Endothelial cell of umbilical vein (primary cell): ENCODE results near the gene KHDRBS1. TPM values are rescaled to one million over a fixed set of nuclear protein-coding genes. Genes with fewer than 3 reads are reported as not detected.

ENCODE experiments used
- BruUV-seq: library from RNA; stranded (reverse); fragments of 400-500 nt; replicated peaks from 2 replicates; lab custom pipeline; 2021; lab: Mats Ljungman, UMichigan
- CTCF ChIA-PET: fragments of 300-600, 350-600 bp; sonication (Branson Sonifier 250); formaldehyde crosslinking; loops from one replicate; lab custom pipeline; 2021; ENCODE audit warnings: antibody characterized with exemption, inconsistent platforms; lab: Charles Lee
- POLR2A ChIA-PET: fragments of 300-600, 350-600 bp; sonication (Branson Sonifier 250); formaldehyde crosslinking; loops from one replicate; lab custom pipeline; 2021; ENCODE audit warnings: antibody characterized with exemption, inconsistent platforms; lab: Charles Lee
- DNase-seq: peaks from one replicate; pipeline ENCODE4 v3.0.0-alpha.2; 2011; ENCODE audit warnings: low read depth, low spot score
- FAIRE-seq: peaks from 2 replicates; lab custom pipeline; 2011; peaks lifted over from hg19 to GRCh38; lab: Jason Lieb, UNC
- H2AFZ ChIP-seq: 2 replicates; pipeline ENCODE4 v1.6.0; 2012; ENCODE audit warnings: low read depth, low read length, control low read depth, inconsistent platforms
- H3K27ac ChIP-seq: 2 replicates; pipeline ENCODE4 v1.5.1; 2011; ENCODE audit warnings: low read depth, mild to moderate bottlenecking, control low read depth, low read length, moderate library complexity; ENCODE audit not compliant: insufficient read depth
- H3K27me3 ChIP-seq, 2 experiments: 2 replicates each; pipeline versions ENCODE4 v1.6.0 to v1.6.1; 2011; ENCODE audit warnings: low read length in 2 of 2, mixed read lengths in 1 of 2; ENCODE audit not compliant: control insufficient read depth in 2 of 2, insufficient read depth in 2 of 2
- H3K36me3 ChIP-seq, 2 experiments: 2 replicates in 1 of 2; 3 replicates in 1 of 2; pipeline ENCODE4 v1.5.1; 2011; ENCODE audit warnings: low read length in 2 of 2, mild to moderate bottlenecking in 1 of 2, moderate library complexity in 1 of 2; ENCODE audit not compliant: control insufficient read depth in 2 of 2, insufficient read depth in 2 of 2; ENCODE audit errors: extremely low read depth in 1 of 2
- H3K4me1 ChIP-seq: 3 replicates; pipeline ENCODE4 v1.5.1; 2011; ENCODE audit warnings: mild to moderate bottlenecking, low read length; ENCODE audit not compliant: control insufficient read depth, insufficient read depth; ENCODE audit errors: extremely low read depth
- H3K4me2 ChIP-seq: 2 replicates; pipeline ENCODE4 v1.6.1; 2011; ENCODE audit warnings: low read length, control low read depth, mixed read lengths; ENCODE audit not compliant: insufficient read depth
- H3K4me3 ChIP-seq, 3 experiments: fragments of 200-600 bp in 1 of 3; sonication (generic), shearing (Covaris generic) in 1 of 3; replicated peaks in 1 of 3; 2 replicates each; pipeline ENCODE4 v1.5.1; 2011 to 2016; ENCODE audit warnings: control low read depth in 3 of 3, low read length in 3 of 3, mild to moderate bottlenecking in 2 of 3, inconsistent platforms in 1 of 3, low read depth in 1 of 3, moderate library complexity in 1 of 3; ENCODE audit not compliant: insufficient read depth in 1 of 3
- H3K79me2 ChIP-seq: 2 replicates; pipeline ENCODE4 v1.6.0; 2012; ENCODE audit warnings: low read length, inconsistent platforms; ENCODE audit not compliant: control insufficient read depth, insufficient read depth
- H3K9ac ChIP-seq: replicated peaks from 2 replicates; pipeline ENCODE3; 2011; ENCODE audit warnings: low read length, control low read depth; ENCODE audit not compliant: insufficient read depth; ENCODE audit errors: extremely low read depth
- H3K9me1 ChIP-seq: replicated peaks from 3 replicates; pipeline ENCODE4 v1.6.0; 2011; ENCODE audit warnings: mild to moderate bottlenecking, low read length; ENCODE audit not compliant: control insufficient read depth, insufficient read depth; ENCODE audit errors: extremely low read depth
- H3K9me3 ChIP-seq: replicated peaks from 2 replicates; pipeline ENCODE4 v1.5.1; 2012; ENCODE audit warnings: low read length, inconsistent platforms; ENCODE audit not compliant: control insufficient read depth, insufficient read depth
- H4K20me1 ChIP-seq: replicated peaks from 2 replicates; pipeline ENCODE3; 2011; ENCODE audit warnings: mild to moderate bottlenecking, low read length; ENCODE audit not compliant: control insufficient read depth, insufficient read depth; ENCODE audit errors: extremely low read depth
- EZH2 ChIP-seq: IDR thresholded peaks from 2 replicates; pipeline ENCODE4 v1.6.1; 2012; ENCODE audit warnings: borderline replicate concordance, low read depth, mild to moderate bottlenecking, moderate library complexity, low read length, inconsistent platforms; ENCODE audit not compliant: severe bottlenecking
- FOS ChIP-seq: IDR thresholded peaks from 2 replicates; pipeline ENCODE4 v1.6.1; 2011; ENCODE audit warnings: mild to moderate bottlenecking, low read length, moderate library complexity, borderline replicate concordance; ENCODE audit not compliant: insufficient read depth
- GATA2 ChIP-seq: IDR thresholded peaks from 2 replicates; pipeline ENCODE4 v1.7.0; 2011; ENCODE audit warnings: low read depth, mild to moderate bottlenecking, moderate library complexity, mixed read lengths, low read length; ENCODE audit not compliant: insufficient read length, insufficient read depth
- JUN ChIP-seq: IDR thresholded peaks from 2 replicates; pipeline ENCODE4 v1.6.1; 2011; ENCODE audit warnings: borderline replicate concordance, low read depth; ENCODE audit not compliant: insufficient read length, insufficient read depth
- MAX ChIP-seq: IDR thresholded peaks from 2 replicates; pipeline ENCODE4 v1.6.1; 2011; ENCODE audit not compliant: insufficient read depth, insufficient read length
- MYC ChIP-seq: IDR thresholded peaks from one replicate; pipeline ENCODE4 v1.6.1; 2011; ENCODE audit warnings: mild to moderate bottlenecking, low read depth, low read length
- POLR2A ChIP-seq: IDR thresholded peaks from 2 replicates; pipeline ENCODE4 v1.6.1; 2012; ENCODE audit warnings: low read depth, mild to moderate bottlenecking, control low read depth, low read length
- POLR2AphosphoS5 ChIP-seq: IDR thresholded peaks from 2 replicates; pipeline ENCODE4 v1.6.1; 2012; ENCODE audit warnings: low read depth, mild to moderate bottlenecking, control low read depth, low read length, moderate library complexity; ENCODE audit not compliant: insufficient read depth
- dilution Hi-C: fragments of 300-500 bp; cut with MboI; formaldehyde crosslinking; loops from one replicate; pipeline ENCODE4 v1.15.0; 2019; ENCODE audit warnings: low sequenced_read_pairs; ENCODE audit not compliant: extremely low pct_ligation_motif_present
- intact Hi-C: fragments of 100-400 bp; cut with micrococcal nuclease; formaldehyde crosslinking; loops from one replicate; pipeline ENCODE4 v1.10.0; 2022
- polyA plus RNA-seq, 4 experiments: library from polyadenylated mRNA; depleted of rRNA in 3 of 4; stranded (reverse) in 3 of 4; unstranded in 1 of 4; fragments of >200 nt; gene quantifications; 2 replicates each; pipeline versions ENCODE4 v1.2.1 to v1.2.3, GENCODE V29; 2011 to 2012; ENCODE audit warnings: missing spikeins in 1 of 4
- total RNA-seq: library from RNA; stranded (reverse); gene quantifications from 2 replicates; pipeline ENCODE4 v1.2.3, GENCODE V29; 2021
- TF ChIP-seq, protein P1 (sequence below), 2 donors: IDR thresholded peaks; 1 replicate in 1 of 2; 2 replicates in 1 of 2; pipeline ENCODE4 v1.5.1; 2011; ENCODE audit warnings: low read length in 2 of 2, mild to moderate bottlenecking in 2 of 2, moderate library complexity in 2 of 2, control low read depth in 1 of 2, inconsistent platforms in 1 of 2, low read depth in 1 of 2; ENCODE audit not compliant: insufficient read depth in 1 of 2; ENCODE audit errors: extremely low read depth in 1 of 2

The KHDRBS1 gene
- total and polyA plus RNA-seq, 2 donors (not counting 3 experiments of a cell fraction or from before 2014, with no cell fraction given): 43.4 to 194 TPM

GRCh38 chr1:32047701-32048100 is 34.0 kb downstream of the KHDRBS1 start:
- H3K27ac ChIP-seq: no peak overlapping the region
- FAIRE-seq: no peak
- no peaks in the 10 kb centered on the region for H3K9me1 ChIP-seq
- no peaks in the 10 kb centered on the region for H4K20me1 ChIP-seq
- intact Hi-C loops (no loop called here), dilution Hi-C loops (no loop called here)
- peaks cover 35% of the 10 kb centered on the region for H3K79me2 ChIP-seq
- H3K9me3 ChIP-seq: no peaks in the 10 kb centered on the region
- no peak for DNase-seq
- H3K4me1 ChIP-seq: no peaks in the 10 kb centered on the region
- POLR2A ChIA-PET: no interaction called here
- H2AFZ ChIP-seq: no peak overlapping the region
- BruUV-seq: no TSS peak
- H3K4me2 ChIP-seq: no peak overlapping the region
- H3K4me3 ChIP-seq: no peak overlapping the region
- no peak overlapping the region for H3K9ac ChIP-seq
- peaks cover 26 to 38% of the 10 kb centered on the region in 2 experiments for H3K36me3 ChIP-seq
- no peaks in the 10 kb centered on the region for H3K27me3 ChIP-seq
- TF ChIP-seq EZH2: no peak
- TF ChIP-seq JUN: no peak
- TF ChIP-seq POLR2A: no peak
- no peak for TF ChIP-seq POLR2AphosphoS5
- no peak for TF ChIP-seq GATA2
- TF ChIP-seq MAX: no peak
- TF ChIP-seq MYC: no peak
- no peak for TF ChIP-seq FOS
- TF ChIP-seq, protein P1, sequence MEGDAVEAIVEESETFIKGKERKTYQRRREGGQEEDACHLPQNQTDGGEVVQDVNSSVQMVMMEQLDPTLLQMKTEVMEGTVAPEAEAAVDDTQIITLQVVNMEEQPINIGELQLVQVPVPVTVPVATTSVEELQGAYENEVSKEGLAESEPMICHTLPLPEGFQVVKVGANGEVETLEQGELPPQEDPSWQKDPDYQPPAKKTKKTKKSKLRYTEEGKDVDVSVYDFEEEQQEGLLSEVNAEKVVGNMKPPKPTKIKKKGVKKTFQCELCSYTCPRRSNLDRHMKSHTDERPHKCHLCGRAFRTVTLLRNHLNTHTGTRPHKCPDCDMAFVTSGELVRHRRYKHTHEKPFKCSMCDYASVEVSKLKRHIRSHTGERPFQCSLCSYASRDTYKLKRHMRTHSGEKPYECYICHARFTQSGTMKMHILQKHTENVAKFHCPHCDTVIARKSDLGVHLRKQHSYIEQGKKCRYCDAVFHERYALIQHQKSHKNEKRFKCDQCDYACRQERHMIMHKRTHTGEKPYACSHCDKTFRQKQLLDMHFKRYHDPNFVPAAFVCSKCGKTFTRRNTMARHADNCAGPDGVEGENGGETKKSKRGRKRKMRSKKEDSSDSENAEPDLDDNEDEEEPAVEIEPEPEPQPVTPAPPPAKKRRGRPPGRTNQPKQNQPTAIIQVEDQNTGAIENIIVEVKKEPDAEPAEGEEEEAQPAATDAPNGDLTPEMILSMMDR (IDR thresholded peaks at IDR 0.05; ENCODE audit: extremely low read depth in 1 of 2, insufficient read depth in 1 of 2, low read depth in 1 of 2, low read length in 2 of 2): no peak
- CTCF ChIA-PET: no interaction called here
